Activated naive CD8-positive, alpha-beta T cell treated with anti-CD3 and anti-CD28 coated beads, Interleukin-2, amount 50 U/mL, for 16 hours (primary cell): Measurements from ENCODE around the gene KRTAP10-11.

Source experiments
- DNase-seq: peaks from one replicate; pipeline ENCODE4 v3.0.0-alpha.2; 2020; ENCODE audit warnings: low read depth, low spot score

KRTAP10-11 gene

GRCh38 chr21:44695641-44696040 is 49.4 kb downstream of the KRTAP10-11 start:
- no peak for DNase-seq

GRCh38 chr21:44696572-44696971 is 50.4 kb downstream of the KRTAP10-11 start:
- no peak for DNase-seq
